Liver (tissue), 3 donors: ENCODE measurements around the gene FAM20C.
"Not testable (repeated sequence)": the region's sequence is repeated elsewhere in the genome, so short reads cannot be mapped to it uniquely, and the experiment has no call there.

Source experiments
- EGR1 ChIP-seq, 2 donors: IDR thresholded peaks; 2 replicates each; pipeline ENCODE4 v1.6.1; 2016 to 2018; ENCODE audit warnings: antibody characterized with exemption in 2 of 2, low read depth in 2 of 2
- FOXA2 ChIP-seq: IDR thresholded peaks from 2 replicates; pipeline ENCODE4 v1.6.1; 2016; ENCODE audit warnings: antibody characterized with exemption
- GABPA ChIP-seq, 2 donors: IDR thresholded peaks in 1 of 2; conservative IDR thresholded peaks in 1 of 2; 2 replicates each; pipeline ENCODE4 v1.6.1; 2016; ENCODE audit warnings: antibody characterized with exemption in 2 of 2, mild to moderate bottlenecking in 1 of 2, moderate library complexity in 1 of 2
- NR2F2 ChIP-seq: IDR thresholded peaks from 2 replicates; pipeline ENCODE4 v1.6.1; 2016; ENCODE audit warnings: antibody characterized with exemption
- RAD21 ChIP-seq, 2 donors: IDR thresholded peaks; 2 replicates each; pipeline ENCODE4 v1.6.1; 2016; ENCODE audit warnings: antibody characterized with exemption in 2 of 2, mild to moderate bottlenecking in 2 of 2
- SP1 ChIP-seq: IDR thresholded peaks from 2 replicates; pipeline ENCODE4 v1.6.1; 2018; ENCODE audit warnings: antibody characterized with exemption, mild to moderate bottlenecking
- TAF1 ChIP-seq: conservative IDR thresholded peaks from 2 replicates; pipeline ENCODE4 v1.6.1; 2016; ENCODE audit warnings: antibody characterized with exemption, mild to moderate bottlenecking
- YY1 ChIP-seq: IDR thresholded peaks from 2 replicates; pipeline ENCODE4 v1.6.1; 2016; ENCODE audit warnings: antibody characterized with exemption, mild to moderate bottlenecking
- TF ChIP-seq, protein P1 (sequence below): fragments of 150-350 bp; IDR thresholded peaks from 2 replicates; pipeline ENCODE4 v1.5.1; 2017; ENCODE audit warnings: improper control_type of control experiment, low read depth, low read length; ENCODE audit not compliant: missing input control
- TF ChIP-seq, protein P2 (sequence below): IDR thresholded peaks from 2 replicates; pipeline ENCODE4 v1.6.1; 2016; ENCODE audit warnings: antibody characterized with exemption, mild to moderate bottlenecking
- TF ChIP-seq, protein P3 (sequence below): IDR thresholded peaks from 2 replicates; pipeline ENCODE4 v1.6.1; 2016; ENCODE audit warnings: antibody characterized with exemption
- TF ChIP-seq, protein P4 (sequence below): IDR thresholded peaks from 2 replicates; pipeline ENCODE4 v1.6.1; 2016; ENCODE audit warnings: antibody characterized with exemption
- TF ChIP-seq, protein P5 (sequence below): IDR thresholded peaks from 2 replicates; pipeline ENCODE4 v1.6.1; 2016; ENCODE audit warnings: antibody characterized with exemption
- donor health status: healthy.
- donor health status: healthy.

DNA sequence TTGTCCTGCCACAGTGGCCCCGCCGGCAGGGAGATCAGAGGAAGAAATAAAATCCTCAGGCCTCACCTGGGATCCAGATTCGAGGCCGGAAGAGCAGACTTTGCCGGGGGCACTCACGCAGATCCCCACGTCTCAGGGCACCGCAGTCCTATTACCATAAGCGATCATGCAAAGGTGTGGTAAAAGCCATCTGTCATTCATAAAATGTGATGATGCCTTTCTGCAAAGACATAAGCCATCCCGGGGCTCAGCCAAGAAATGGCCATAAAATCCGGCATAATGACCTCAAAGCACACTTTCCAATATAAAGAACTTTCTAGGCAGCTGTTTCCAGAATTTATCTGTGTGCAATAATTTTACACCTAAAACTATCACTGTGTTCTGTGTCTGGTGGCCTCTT, 9.9 kb upstream of the FAM20C start:
- TF ChIP-seq, protein P1, sequence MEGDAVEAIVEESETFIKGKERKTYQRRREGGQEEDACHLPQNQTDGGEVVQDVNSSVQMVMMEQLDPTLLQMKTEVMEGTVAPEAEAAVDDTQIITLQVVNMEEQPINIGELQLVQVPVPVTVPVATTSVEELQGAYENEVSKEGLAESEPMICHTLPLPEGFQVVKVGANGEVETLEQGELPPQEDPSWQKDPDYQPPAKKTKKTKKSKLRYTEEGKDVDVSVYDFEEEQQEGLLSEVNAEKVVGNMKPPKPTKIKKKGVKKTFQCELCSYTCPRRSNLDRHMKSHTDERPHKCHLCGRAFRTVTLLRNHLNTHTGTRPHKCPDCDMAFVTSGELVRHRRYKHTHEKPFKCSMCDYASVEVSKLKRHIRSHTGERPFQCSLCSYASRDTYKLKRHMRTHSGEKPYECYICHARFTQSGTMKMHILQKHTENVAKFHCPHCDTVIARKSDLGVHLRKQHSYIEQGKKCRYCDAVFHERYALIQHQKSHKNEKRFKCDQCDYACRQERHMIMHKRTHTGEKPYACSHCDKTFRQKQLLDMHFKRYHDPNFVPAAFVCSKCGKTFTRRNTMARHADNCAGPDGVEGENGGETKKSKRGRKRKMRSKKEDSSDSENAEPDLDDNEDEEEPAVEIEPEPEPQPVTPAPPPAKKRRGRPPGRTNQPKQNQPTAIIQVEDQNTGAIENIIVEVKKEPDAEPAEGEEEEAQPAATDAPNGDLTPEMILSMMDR, result not testable (repeated sequence)
- not testable (repeated sequence) for TF ChIP-seq GABPA (IDR thresholded peaks at IDR 0.05 in 1 of 2, conservative IDR thresholded peaks at IDR 0.05 in 1 of 2); TAF1; RAD21 (IDR thresholded peaks at IDR 0.05); SP1; EGR1 (IDR thresholded peaks at IDR 0.05; ENCODE audit: low read depth in 2 of 2); FOXA2; YY1; NR2F2
- TF ChIP-seq, protein P2, sequence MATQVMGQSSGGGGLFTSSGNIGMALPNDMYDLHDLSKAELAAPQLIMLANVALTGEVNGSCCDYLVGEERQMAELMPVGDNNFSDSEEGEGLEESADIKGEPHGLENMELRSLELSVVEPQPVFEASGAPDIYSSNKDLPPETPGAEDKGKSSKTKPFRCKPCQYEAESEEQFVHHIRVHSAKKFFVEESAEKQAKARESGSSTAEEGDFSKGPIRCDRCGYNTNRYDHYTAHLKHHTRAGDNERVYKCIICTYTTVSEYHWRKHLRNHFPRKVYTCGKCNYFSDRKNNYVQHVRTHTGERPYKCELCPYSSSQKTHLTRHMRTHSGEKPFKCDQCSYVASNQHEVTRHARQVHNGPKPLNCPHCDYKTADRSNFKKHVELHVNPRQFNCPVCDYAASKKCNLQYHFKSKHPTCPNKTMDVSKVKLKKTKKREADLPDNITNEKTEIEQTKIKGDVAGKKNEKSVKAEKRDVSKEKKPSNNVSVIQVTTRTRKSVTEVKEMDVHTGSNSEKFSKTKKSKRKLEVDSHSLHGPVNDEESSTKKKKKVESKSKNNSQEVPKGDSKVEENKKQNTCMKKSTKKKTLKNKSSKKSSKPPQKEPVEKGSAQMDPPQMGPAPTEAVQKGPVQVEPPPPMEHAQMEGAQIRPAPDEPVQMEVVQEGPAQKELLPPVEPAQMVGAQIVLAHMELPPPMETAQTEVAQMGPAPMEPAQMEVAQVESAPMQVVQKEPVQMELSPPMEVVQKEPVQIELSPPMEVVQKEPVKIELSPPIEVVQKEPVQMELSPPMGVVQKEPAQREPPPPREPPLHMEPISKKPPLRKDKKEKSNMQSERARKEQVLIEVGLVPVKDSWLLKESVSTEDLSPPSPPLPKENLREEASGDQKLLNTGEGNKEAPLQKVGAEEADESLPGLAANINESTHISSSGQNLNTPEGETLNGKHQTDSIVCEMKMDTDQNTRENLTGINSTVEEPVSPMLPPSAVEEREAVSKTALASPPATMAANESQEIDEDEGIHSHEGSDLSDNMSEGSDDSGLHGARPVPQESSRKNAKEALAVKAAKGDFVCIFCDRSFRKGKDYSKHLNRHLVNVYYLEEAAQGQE, result not testable (repeated sequence)
- TF ChIP-seq, protein P3, sequence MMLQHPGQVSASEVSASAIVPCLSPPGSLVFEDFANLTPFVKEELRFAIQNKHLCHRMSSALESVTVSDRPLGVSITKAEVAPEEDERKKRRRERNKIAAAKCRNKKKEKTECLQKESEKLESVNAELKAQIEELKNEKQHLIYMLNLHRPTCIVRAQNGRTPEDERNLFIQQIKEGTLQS, result not testable (repeated sequence)
- TF ChIP-seq, protein P4, sequence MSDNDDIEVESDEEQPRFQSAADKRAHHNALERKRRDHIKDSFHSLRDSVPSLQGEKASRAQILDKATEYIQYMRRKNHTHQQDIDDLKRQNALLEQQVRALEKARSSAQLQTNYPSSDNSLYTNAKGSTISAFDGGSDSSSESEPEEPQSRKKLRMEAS, result not testable (repeated sequence)
- TF ChIP-seq, protein P5, sequence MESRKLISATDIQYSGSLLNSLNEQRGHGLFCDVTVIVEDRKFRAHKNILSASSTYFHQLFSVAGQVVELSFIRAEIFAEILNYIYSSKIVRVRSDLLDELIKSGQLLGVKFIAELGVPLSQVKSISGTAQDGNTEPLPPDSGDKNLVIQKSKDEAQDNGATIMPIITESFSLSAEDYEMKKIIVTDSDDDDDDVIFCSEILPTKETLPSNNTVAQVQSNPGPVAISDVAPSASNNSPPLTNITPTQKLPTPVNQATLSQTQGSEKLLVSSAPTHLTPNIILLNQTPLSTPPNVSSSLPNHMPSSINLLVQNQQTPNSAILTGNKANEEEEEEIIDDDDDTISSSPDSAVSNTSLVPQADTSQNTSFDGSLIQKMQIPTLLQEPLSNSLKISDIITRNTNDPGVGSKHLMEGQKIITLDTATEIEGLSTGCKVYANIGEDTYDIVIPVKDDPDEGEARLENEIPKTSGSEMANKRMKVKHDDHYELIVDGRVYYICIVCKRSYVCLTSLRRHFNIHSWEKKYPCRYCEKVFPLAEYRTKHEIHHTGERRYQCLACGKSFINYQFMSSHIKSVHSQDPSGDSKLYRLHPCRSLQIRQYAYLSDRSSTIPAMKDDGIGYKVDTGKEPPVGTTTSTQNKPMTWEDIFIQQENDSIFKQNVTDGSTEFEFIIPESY, result not testable (repeated sequence)
